Measurements from ENCODE around the gene ANO10.

GRCh38 chr3:43338295-43338694 lies 283.5 kb downstream of the ANO10 start:
- TF ChIP-seq POLR2A (IDR thresholded peaks at IDR 0.05) = no peak
- no peak for TF ChIP-seq CTCF (IDR thresholded peaks at IDR 0.05)

Data from uterus (tissue), 2 donors.